ENCODE results near the gene USP43.
"Not testable (repeated sequence)": the region's sequence is repeated elsewhere in the genome, so short reads cannot be mapped to it uniquely, and the experiment has no call there.

The USP43 gene

DNA sequence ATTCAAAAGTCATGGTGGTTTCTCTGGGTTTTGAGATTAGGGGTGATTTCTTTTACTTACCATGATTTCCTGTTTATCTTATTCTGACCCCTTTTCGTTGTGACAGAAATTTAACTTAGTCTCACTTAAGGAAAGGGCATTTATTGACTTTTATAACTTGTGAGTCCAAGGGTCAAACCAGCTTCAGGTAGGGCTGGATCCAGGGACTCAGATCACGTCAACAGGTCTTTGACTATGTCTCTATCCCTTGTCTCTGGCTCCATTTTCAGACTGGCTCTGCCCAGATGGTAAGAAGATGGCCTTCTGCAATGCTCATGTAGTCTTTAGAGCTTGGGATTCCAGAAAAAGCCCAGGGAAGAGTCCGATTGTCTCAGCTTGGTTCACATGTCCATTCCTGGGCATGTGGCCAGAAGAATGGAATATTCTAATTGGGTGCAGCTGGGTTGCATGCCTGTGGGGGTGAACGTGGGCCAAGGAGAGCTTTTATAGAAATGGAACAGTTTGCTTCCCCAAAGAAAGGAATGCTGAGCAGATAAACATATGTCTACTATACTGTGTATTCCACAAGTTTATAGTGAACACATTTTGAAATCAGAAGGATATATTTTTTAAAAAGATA is 13.4 kb downstream of the USP43 start:
- no peak for DNase-seq (ENCODE audit: low spot score)

DNA sequence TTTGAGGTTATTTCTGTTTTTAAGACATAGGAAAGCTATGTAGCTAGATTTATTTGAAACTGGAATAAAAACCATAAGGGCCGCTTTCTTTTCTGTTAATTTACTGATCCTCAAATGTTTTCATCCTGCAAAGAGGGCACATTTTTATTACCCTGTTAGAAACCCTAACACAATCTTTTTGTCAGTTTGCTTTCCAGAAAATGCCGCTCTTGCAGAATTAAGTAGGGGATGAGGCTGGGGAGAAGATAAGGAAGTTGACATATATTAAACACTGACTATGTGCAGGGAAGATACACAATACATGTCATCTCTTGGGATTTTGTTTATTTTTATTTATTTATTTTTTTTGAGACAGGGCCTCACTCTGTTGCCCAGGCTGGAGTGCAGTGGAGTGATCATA is 15.7 kb downstream of the USP43 start:
- no peak for DNase-seq (ENCODE audit: low spot score)

DNA sequence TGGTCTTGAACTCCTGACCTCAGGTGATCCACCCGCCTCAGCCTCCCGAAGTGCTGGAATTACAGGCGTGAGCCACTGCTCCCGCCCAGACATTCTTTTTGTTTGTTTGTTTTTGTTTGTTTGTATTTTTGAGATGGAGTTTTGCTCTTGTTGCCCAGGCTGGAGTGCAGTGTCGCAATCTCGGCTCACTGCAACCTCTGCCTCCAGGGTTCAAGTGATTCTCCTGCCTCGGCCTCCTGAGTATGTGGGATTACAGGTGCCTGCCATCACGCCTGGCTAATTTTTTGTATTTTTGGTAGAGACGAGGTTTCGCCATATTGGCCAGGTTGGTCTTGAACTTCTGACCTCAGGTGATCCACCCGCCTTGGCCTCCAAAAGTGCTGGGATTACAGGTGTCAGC is 18.2 kb downstream of the USP43 start:
- DNase-seq (ENCODE audit: low spot score): not testable (repeated sequence)

DNA sequence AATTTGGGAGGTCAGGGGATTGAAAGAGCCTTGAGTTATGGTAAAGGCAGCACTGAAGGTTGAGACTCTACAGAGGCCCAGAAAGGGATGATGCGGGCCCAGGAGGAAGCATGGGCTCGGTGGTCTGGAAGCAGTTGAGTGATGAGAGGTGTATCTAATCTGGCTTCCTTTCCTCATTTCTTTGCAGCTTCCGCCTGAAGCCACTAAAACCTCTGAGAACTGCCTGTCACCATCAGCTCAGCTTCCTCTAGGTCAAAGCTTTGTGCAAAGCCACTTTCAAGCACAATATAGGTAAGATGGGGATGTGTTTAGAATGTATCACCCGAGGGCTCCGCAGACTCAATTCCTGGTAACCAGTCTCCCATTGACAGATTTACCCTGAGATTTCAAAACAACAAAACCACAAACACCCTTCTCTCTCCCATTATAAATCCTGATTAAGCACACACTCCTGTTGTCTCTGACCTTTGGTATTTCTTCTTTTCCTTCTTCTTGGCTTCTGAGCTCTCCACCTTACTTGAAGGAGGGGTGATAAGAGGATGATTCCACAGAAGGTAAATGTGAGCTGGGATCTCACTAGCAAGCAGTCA is 21.2 kb downstream of the USP43 start:
- no peak for DNase-seq (ENCODE audit: low spot score)

DNA sequence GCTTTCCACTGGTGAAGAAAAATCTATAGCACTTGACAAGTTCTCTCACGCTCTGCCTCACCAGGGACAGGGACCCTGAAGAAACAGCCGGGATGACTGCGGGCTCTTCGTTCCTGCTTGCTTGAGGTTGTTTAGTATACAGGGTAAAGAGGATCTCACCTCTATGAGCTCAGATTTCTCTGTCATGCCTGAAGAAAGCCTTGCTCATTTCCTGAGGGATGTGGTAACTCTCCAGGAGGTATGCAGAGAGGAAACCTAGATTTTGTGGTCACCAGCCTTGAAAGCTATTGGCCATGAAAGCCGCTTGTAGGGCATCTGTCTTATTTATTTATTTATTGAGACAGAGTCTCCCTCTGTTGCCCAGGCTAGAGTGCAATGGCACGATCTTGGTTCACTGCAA is 23.2 kb downstream of the USP43 start:
- DNase-seq (ENCODE audit: low spot score): no peak

DNA sequence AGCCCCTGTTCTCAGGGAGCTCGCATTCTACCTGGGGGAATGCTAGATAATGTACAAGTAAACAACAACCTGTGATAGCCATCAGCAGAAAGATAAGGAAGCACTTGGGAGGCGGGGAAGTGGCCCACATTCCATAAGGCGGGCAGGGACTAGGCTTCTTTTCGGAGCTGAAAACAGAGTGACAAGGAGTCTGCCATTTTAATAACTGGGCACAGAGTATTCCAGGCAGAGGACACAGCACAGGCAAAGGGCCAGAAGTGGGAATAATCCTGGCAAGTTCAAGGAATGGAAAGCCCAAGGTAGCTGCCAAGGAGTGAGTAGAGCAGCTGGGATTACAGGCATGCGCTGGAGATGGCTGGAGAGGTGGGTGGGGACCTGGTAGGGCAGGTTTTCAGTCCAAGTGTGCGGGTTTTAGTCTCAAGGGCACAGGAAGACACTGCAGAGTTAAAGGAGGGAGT is 24.3 kb downstream of the USP43 start:
- no peak for DNase-seq (ENCODE audit: low spot score)

DNA sequence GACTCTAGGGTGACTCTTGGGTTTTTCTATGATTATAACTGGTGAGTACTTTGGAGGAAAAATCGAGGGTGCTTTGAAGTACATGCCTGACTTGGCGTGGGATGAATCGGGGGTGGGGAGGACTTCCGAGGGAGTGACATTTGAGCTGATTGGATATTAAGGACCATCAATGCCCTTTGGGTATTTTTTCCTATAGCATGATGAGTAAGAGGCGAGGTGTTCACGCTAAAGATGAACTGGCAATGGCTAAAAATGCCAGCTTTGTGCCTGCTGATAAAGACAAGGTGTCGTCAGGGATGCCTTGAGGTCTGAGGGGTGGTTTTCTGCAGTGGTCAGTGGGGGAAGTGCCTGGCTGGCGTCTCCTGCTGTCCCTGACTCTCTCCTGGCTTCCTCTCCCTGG is 25.3 kb downstream of the USP43 start:
- DNase-seq (ENCODE audit: low spot score): no peak

DNA sequence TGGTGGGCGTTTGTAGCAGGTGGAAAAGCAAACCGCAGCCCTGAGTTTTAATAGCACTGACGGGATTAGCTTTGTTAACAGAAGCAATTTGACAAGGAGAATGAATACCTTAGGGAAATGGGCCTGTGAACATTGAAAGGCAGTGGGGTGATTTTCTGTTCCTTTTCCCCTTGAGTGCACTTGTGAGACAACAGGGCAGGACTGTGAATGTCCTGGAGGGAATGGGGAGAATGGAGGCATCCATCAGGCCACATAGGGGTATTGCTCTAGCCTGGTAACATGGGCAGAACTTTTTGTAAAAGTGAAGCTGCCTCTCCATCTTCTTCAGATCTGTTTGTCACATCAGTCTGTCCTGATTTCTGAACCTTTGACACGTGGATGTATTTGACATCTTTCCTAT is 26.2 kb downstream of the USP43 start:
- DNase-seq (ENCODE audit: low spot score): no peak

DNA sequence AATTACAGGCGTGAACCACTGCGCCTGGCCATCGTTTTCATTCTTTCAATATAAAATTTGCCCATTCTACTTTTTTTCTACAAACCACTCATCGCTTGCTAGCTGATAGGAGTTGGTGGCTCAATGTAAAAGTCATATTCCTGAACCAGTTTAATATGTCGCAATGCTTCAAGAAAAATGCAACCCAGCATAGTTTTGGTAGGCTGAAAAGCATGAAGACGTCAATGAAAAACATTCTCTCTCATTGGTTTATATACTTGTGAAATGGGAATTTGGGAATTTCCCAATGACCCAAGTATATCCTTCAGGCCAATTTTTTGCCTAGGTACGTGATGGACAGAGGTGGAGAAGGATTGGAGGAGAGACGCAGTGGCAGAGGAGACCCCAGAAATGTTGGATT is 26.9 kb downstream of the USP43 start:
- no peak for DNase-seq (ENCODE audit: low spot score)

DNA sequence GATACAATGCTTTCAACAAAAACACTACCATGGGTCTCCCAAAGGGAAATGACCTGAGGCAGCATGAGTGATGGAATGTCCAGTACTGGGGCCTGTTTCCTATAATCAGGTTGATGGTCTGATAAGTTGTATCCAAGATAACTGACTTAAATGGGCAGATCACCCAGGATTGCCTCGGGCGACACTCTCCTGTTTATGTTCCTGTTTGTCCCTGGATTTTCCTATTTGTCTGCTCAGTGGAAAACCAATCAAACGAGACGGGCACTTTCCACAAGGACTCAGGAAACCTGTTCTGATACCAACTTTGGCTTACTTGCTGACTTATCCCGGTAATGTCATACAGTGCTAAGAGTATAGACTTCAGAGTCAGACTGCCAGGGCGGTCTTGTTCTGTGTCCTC is 27.4 kb downstream of the USP43 start:
- no peak for DNase-seq (ENCODE audit: low spot score)

DNA sequence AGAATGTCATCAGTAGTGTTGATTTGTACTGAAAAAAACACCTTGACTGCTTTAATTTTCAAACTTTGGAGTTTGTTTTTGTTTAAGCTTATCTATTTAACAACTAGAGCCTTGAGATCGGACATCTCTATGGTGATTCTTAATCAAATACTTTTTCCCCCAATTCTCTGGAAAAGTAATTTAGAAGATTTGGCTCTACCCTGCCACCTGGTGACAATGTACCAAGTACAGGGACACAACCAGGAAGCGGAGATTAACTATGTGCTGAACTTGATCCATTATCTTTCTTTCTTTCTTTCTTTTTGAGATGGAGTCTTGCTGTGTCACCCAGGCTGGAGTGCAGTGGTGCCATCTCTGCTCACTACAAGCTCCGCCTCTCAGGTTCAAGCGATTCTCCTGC is 30.8 kb downstream of the USP43 start:
- DNase-seq (ENCODE audit: low spot score): no peak

DNA sequence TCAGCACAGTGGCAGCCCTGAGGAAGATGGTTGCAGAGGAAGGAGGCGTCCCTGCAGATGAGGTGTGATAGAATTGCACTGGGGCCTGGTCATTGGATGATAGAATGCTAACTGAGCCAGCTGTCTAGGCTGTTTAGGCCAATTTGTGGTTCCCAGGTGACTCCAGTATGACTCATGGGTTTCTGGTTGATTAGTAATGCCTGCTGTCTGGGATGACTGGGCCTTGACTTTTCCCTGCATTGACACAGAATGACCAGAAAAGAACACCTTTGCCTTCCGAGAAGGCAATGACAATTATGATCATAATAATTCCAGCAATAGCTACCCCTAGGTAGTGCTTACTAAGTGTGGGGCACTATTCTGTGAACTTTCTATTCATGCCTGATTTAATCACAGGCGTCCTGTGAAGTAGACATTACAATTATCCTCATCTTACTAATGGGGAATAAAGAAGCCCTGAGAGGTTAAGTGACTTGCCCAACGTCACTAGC is 31.5 kb downstream of the USP43 start:
- DNase-seq (ENCODE audit: low spot score): no peak

DNA sequence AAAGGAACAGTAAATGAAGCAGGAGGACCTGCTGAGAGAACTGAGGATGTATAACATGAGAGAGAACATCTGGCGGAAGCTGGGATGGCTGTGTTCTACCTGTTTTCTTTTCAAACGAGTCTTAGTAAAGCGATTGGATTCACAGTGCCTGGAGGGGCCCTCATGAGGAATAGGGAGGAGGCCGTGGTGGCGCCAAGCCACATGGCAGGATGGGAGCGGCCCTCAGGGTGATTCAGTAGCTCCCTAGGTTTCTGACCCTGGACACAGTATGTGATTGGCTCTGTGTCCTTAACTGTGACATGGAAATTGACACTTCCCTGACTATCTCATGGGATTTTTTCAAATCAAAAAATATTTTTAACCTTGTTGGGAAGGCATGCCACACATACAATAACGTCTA is 32.1 kb downstream of the USP43 start:
- DNase-seq (ENCODE audit: low spot score): no peak

DNA sequence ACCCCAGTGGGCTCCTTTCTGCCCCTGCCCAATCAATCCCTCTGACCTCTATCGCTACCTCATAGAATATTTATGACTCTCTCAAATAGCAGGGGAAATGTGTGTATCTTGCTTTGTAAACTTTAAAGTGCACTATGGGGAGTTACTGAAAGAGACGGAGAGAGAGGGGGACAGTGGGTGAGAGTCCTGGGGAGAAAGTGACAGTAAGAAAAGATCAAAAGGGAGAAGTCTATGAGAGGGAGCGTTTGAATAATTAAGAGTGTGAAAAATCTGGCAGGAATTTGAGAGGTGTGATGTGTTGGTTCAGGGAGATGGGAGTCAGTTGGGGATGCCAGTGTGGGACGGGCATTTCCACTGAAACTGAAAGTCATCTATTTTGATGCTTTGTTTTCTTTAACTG is 32.6 kb downstream of the USP43 start:
- DNase-seq (ENCODE audit: low spot score): no peak

DNA sequence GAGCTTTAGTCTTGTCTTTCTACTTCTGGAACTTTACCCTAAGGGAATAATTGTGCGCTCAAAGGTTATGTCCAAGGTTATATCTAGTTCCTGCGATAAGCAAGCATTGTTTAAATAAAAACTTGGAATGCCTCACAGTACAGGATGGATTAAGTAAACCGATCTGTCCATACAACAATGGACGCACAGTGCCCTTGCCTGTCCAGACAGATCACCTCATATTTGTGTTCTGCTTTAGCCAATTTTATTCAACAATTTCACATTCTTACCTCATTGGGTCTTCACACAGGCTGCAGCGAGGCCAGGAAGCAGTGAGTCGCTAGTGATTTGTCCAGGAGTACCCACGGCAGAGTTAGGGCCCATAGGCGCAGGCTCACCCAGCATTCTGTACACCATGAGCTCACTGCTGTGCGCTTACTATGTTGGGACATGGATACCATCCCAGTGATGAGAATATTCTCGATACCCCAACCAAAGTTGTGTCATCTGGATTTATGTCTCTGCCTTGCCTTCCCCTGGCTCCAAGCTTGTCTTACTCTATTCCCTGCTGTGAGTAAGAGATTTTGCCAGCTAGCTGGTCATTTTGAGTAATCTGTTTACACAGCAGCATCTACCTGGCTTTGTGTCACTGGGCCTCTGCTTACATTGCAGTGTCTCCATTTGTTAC is 39.8 kb downstream of the USP43 start:
- no peak for DNase-seq (ENCODE audit: low spot score)

DNA sequence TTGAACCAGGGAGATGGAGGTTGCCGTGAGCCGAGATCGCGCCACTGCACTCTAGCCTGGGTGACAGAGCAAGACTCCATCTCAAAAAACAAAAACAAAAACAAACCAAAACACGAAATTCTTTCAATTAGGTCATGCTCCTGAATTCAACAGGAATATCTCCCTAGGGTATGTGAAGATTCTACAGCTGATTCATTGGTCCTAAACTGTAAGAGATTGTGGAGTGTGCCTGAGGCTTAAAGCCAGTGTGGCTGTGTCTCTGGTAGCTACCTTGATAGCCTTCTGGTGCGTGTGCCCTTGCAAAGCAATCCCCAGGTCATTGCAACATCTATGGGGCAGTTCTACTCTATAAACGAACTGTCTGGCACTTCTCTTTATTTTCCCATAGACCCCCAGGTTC is 48.4 kb downstream of the USP43 start:
- no peak for DNase-seq (ENCODE audit: low spot score)

DNA sequence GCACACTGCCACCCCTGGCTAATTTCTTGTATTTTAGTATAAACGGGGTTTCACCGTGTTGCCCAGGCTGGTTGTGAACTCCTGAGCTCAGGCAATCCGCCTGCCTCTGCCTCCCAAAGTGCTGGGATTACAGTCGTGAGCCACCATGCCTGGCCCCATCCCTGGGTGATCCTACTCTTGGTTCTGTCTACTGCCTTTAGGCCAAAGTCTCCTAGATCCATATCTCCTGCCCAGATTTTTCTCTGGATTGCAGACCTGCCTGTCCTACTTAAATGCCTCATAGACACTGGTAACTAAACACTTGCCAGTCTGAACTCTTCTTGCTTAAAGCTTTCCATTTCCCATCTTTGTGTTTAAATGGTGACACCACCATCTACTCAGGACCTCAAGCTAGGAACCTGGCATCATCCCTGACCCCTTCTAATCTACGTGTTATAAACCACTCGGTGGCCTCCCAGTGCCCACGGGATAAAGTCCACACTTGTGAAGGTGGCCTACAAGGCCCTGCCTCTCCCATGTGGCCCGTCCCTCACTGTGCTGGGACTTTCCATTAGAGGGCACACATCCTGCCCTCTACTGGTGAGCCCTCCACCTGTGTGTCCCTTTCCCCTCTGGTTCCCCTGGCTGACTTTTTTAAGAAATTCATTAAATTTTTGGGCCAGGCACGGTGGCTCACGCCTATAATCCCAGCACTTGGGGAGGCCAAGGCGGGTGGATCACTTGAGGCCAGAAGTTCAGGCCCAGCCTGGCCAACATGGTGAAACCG is 51.1 kb downstream of the USP43 start:
- DNase-seq (ENCODE audit: low spot score): no peak

DNA sequence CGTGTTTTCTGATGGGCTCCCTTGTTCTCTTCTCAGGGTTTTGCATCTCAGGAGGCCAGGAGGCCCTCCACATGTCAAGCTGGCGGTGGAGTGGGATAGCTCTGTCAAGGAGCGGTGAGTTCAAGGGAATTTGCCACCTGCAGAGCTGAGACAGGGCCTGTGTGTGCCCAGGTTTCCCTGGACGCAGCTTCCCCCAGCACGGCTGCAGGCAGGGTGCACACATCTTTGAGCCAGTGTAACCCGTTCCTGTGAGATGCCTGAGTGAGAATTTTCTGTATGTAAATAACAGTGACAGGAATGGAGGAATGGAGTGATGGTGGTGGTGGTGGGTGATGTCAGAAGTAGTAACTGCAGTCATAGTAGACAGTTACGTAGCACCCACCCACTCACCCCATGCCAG is 54.8 kb downstream of the USP43 start:
- no peak for DNase-seq (ENCODE audit: low spot score)

DNA sequence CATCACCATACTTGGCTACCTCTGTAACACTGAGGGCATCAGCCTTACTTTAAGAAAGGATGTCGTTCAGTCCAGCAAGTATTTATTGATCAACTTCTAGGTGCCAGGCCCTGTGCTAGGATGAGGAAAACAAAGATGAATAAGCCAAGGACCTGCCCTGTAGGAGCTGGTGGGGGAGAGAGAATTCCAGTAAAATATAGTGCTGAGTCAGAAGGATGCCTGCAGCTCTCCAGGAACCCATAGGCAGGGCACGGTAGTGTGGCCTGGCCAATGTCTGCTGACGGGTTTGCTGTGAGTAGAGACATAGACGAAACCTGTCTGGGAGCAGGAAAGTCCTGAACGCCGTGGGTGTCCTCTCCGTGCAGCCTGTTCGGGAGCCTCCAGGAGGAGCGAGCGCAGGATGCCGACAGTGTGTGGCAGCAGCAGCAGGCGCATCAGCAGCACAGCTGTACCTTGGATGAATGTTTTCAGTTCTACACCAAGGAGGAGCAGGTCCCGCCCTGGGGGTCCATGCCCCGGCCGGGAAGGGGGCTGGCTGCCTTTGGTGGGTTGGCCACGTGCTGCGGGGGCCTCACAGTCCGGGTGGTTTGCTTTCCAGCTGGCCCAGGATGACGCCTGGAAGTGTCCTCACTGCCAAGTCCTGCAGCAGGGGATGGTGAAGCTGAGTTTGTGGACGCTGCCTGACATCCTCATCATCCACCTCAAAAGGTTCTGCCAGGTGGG is 55.6 kb downstream of the USP43 start:
- no peak for DNase-seq (ENCODE audit: low spot score)

DNA sequence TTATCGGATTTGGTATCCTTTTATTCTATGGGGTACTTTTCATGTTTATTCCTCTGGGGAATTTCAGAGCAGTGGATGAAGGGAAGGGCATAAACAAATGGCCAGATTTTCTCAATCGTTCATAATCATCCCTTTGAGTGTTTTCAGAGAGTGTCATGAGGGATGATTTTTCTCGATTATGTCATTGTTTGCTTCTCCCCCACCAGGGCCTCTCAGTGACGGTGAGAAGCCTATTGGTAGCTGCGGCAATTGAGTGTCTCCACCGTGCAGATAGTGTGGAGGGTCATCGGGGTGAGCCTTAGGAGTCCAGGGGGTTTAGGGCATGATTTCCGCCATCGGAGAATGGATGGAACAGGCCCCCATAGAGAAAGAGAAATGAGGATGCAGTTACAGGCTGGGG is 57.2 kb downstream of the USP43 start:
- DNase-seq (ENCODE audit: low spot score): no peak

DNA sequence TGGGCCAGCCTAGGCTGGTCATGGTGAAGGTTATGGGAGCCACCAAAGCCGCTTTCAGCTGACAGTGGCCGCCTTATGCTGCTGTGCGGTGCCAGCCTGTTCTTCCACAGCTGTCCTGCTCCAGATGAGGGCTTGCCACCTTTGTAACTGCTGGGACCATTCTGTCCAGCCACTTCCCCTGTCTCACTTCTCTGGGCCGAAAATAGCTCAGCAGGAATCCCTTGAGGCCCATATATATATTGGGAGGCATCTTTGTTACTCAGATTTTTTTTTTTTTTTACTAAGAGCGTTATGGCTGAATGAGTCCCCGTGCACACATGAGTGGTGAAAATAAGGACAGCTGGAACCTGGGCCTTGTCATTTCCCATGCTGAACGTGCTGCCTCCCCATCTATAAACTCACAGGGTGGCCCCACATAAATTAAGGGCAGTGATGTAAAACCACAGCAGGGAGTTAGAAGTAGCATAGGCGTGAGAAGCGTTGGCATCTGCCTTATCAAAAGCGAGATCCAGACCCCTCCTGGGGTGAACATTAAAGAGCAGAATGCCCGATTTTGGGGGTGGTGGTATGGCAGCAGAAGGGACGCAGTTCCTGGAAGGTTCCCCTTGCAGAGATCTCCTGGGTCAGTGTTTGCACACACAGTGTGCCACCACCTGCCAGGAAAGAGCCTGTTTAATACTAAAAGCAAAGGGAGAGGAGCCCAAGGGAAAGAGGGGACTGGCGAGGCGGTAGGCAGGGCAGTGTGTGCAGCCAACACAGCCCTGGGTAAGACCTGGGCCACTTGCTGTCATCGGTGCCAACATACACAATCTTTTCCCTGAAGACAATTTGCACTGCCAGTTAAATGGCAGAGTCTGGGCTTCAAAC is 57.8 kb downstream of the USP43 start:
- no peak for DNase-seq (ENCODE audit: low spot score)

Measured in pons (tissue), 1 donor.